Smooth muscle cell (in vitro differentiated cells): Measurements from ENCODE around the gene TMCC2. TPM values are rescaled to one million over a fixed set of nuclear protein-coding genes. Genes with fewer than 3 reads are reported as not detected.
"Not testable (repeated sequence)": the region's sequence is repeated elsewhere in the genome, so short reads cannot be mapped to it uniquely, and the experiment has no call there.

Experiments used
- DNase-seq: peaks from one replicate; lab custom pipeline; 2025; ENCODE audit not compliant: unreplicated experiment; lab: John Stamatoyannopoulos, UW
- H2AFZ ChIP-seq: fragments of 200-600 bp; sonication (generic); 2 replicates; pipeline ENCODE4 v1.6.0; 2016; ENCODE audit warnings: antibody characterized with exemption, low read depth, mild to moderate bottlenecking
- H3F3A ChIP-seq: fragments of 200-600 bp; sonication (generic); 2 replicates; pipeline ENCODE4 v1.6.0; 2017; ENCODE audit warnings: antibody characterized with exemption, low read depth
- H3K27ac ChIP-seq: fragments of 200-600 bp; sonication (generic); 2 replicates; pipeline ENCODE4 v1.5.1; 2016; ENCODE audit warnings: low read depth, mild to moderate bottlenecking
- H3K27me3 ChIP-seq: fragments of 200-600 bp; sonication (generic); 2 replicates; pipeline ENCODE4 v1.6.1; 2016; ENCODE audit warnings: low read depth, mild to moderate bottlenecking
- H3K36me3 ChIP-seq: fragments of 200-600 bp; sonication (generic); 2 replicates; pipeline ENCODE4 v1.5.1; 2016; ENCODE audit warnings: low read depth
- H3K4me1 ChIP-seq: fragments of 200-600 bp; sonication (generic); 2 replicates; pipeline ENCODE4 v1.5.1; 2016; ENCODE audit warnings: low read depth
- H3K4me2 ChIP-seq: fragments of 200-600 bp; sonication (generic); 2 replicates; pipeline ENCODE4 v1.6.0; 2016; ENCODE audit warnings: mild to moderate bottlenecking
- H3K4me3 ChIP-seq: fragments of 200-600 bp; sonication (generic); 2 replicates; pipeline ENCODE4 v1.5.1; 2016; ENCODE audit warnings: mild to moderate bottlenecking
- H3K79me2 ChIP-seq: fragments of 200-600 bp; sonication (generic); 2 replicates; pipeline ENCODE4 v1.6.0; 2016; ENCODE audit warnings: low read depth, mild to moderate bottlenecking
- H3K9ac ChIP-seq: fragments of 200-600 bp; sonication (generic); 2 replicates; pipeline ENCODE4 v1.6.0; 2016; ENCODE audit warnings: low read depth
- H3K9me3 ChIP-seq: fragments of 200-600 bp; sonication (generic); replicated peaks from 2 replicates; pipeline ENCODE4 v1.5.1; 2016; ENCODE audit warnings: low read depth
- H4K20me1 ChIP-seq: fragments of 200-600 bp; sonication (generic); 2 replicates; pipeline ENCODE4 v1.6.0; 2016; ENCODE audit warnings: low read depth
- CTCF ChIP-seq: fragments of 200-600 bp; sonication (generic); IDR thresholded peaks from 2 replicates; pipeline ENCODE4 v1.5.1; 2017; ENCODE audit warnings: borderline replicate concordance, mild to moderate bottlenecking, antibody characterized with exemption; ENCODE audit not compliant: insufficient read depth, poor library complexity, severe bottlenecking
- WGBS: methylation state at CpG from one replicate; pipeline ENCODE4 v1.1.7; 2016; ENCODE audit warnings: low lambda C conversion rate; 5-methylcytosine and 5-hydroxymethylcytosine counted together
- polyA plus RNA-seq: library from polyadenylated mRNA; unstranded; fragments of >200 nt; fragmentation: Nextera tagmentation; extraction: Ambion mirVana; gene quantifications from 2 replicates; pipeline ENCODE4 v1.2.1, GENCODE V29; 2016
- total RNA-seq: library from RNA; depleted of rRNA; stranded (reverse); fragments of >200 nt; gene quantifications from 2 replicates; pipeline ENCODE4 v1.2.3, GENCODE V29; 2014

TMCC2 gene
- total RNA-seq (2.1 and 3.3 TPM in 2 replicates), polyA plus RNA-seq (2.4 and 5.6 TPM in 2 replicates)

GRCh38 chr1:205227584-205228013 lies at the start of gene TMCC2:
Gene TMCC2, plus strand, starts transcription at chr1:205227946. Its CDS starts 619 bp downstream, at chr1:205228565.
- no peaks in the 10 kb centered on the region for H3K9me3 ChIP-seq
- H3K9ac ChIP-seq, result peak within 1 kb of the TSS; percentile 24
- peak within 1 kb of the TSS; percentile 68 for H3K4me3 ChIP-seq
- H2AFZ ChIP-seq, result peak within 1 kb of the TSS; percentile 84
- WGBS, result under 1% methylated on average over 29 of the region's 44 CpGs
- peaks cover 8% of the 10 kb centered on the region for H3K27me3 ChIP-seq
- H3K79me2 ChIP-seq, result no peaks in the 10 kb centered on the region
- H3K27ac ChIP-seq, result no peak within 1 kb of the TSS
- H3K4me2 ChIP-seq, result peak within 1 kb of the TSS; percentile 98
- peaks cover 3% of the 10 kb centered on the region for H4K20me1 ChIP-seq
- DNase-seq, result peak; percentile 58
- H3K36me3 ChIP-seq, result no peaks in the 10 kb centered on the region
- no peak for TF ChIP-seq CTCF
- H3F3A ChIP-seq, result no peaks in the 10 kb centered on the region
- H3K4me1 ChIP-seq, result peaks cover 15% of the 10 kb centered on the region

GRCh38 chr1:205179842-205180241 lies 47.9 kb upstream of the TMCC2 start:
- no peak for DNase-seq
- no peak overlapping the region for H3K4me2 ChIP-seq
- H3K4me3 ChIP-seq, result no peak overlapping the region
- H4K20me1 ChIP-seq, result peaks cover 4% of the 10 kb centered on the region
- peaks cover 13% of the 10 kb centered on the region for H3K4me1 ChIP-seq
- H3K9ac ChIP-seq, result no peak overlapping the region
- WGBS, result 73% methylated on average over 2 of the region's 2 CpGs
- no peaks in the 10 kb centered on the region for H3K79me2 ChIP-seq
- no peaks in the 10 kb centered on the region for H3K27me3 ChIP-seq
- H3K27ac ChIP-seq, result peak overlapping the region; percentile 48
- no peaks in the 10 kb centered on the region for H3K9me3 ChIP-seq
- H3K36me3 ChIP-seq, result no peaks in the 10 kb centered on the region
- TF ChIP-seq CTCF, result no peak
- peaks cover 15% of the 10 kb centered on the region for H3F3A ChIP-seq
- H2AFZ ChIP-seq, result no peak overlapping the region

- WGBS, result 82% methylated on average over 7 of the region's 7 CpGs
- H3K4me3 ChIP-seq, H3K9me3 ChIP-seq, H4K20me1 ChIP-seq, H3K9ac ChIP-seq, H3K27me3 ChIP-seq, H3K79me2 ChIP-seq, H3K36me3 ChIP-seq, H3K4me2 ChIP-seq, H3K27ac ChIP-seq, H2AFZ ChIP-seq, DNase-seq: not testable (repeated sequence)
- H3F3A ChIP-seq, result peaks cover 15% of the 10 kb centered on the region
- peaks cover 13% of the 10 kb centered on the region for H3K4me1 ChIP-seq
These were observed 47.4 kb upstream of the TMCC2 start for GRCh38 chr1:205180331-205180730.

- no peak overlapping the region for H3K9ac ChIP-seq
- H4K20me1 ChIP-seq, result peaks cover 9% of the 10 kb centered on the region
- H3K79me2 ChIP-seq, result peaks cover 1% of the 10 kb centered on the region
- H3K36me3 ChIP-seq, result no peaks in the 10 kb centered on the region
- H3K9me3 ChIP-seq, result no peaks in the 10 kb centered on the region
- no peak overlapping the region for H3K4me3 ChIP-seq
- 90% methylated on average over 2 of the region's 2 CpGs for WGBS
- H3K27ac ChIP-seq, result peak overlapping the region; percentile 64
- H2AFZ ChIP-seq, result no peak overlapping the region
- no peaks in the 10 kb centered on the region for H3K27me3 ChIP-seq
- peaks cover 13% of the 10 kb centered on the region for H3K4me1 ChIP-seq
- H3K4me2 ChIP-seq, result no peak overlapping the region
- peaks cover 15% of the 10 kb centered on the region for H3F3A ChIP-seq
- DNase-seq, result no peak
- TF ChIP-seq CTCF, result no peak
These were observed 44.8 kb upstream of the TMCC2 start for GRCh38 chr1:205182930-205183329.
